ENCODE measurements around the gene NDUFS2. TPM values are rescaled to one million over a fixed set of nuclear protein-coding genes. Genes with fewer than 3 reads are reported as not detected.

NDUFS2 gene
- total RNA-seq, 3 donors from 2014 or later (not counting 1 experiment from before 2014, with no cell fraction given) = 74.7 to 88.8 (median 84.7) TPM

DNA sequence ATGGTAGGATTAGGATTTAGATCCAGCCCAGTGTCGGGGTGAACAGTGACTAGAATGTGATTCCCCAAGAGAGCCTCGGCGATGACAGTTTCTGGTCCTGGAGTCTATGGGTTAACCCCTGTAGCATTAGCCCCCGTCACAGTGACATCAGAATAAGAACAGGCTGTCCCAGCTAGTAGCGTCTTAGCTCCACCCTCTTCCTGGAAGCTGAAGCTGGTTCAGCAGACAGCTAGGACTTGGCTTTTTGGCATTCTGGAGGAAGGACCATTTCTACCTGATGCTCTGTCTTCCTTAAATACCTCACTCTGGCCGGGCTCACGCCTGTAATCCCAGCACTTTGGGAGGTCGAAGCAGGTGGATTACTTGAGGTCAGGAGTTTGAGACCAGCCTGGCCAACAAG lies 5.0 kb downstream of the NDUFS2 start:
- Histone ChIP-seq H3K27me3 (ENCODE audit: control insufficient read depth, insufficient read depth, low read length) (no peaks in the 10 kb centered on the region), H3K9me3 (ENCODE audit: control insufficient read depth, insufficient read depth, low read length) (no peaks in the 10 kb centered on the region), H3K36me3 (ENCODE audit: control insufficient read depth, insufficient read depth, low read length) (peaks cover 61% of the 10 kb centered on the region), H3K4me3 (ENCODE audit: low read length) (no peak overlapping the region), H3K27ac (ENCODE audit: low read length) (no peak overlapping the region), H3K4me1 (ENCODE audit: control insufficient read depth, insufficient read depth, low read length) (peaks cover 19% of the 10 kb centered on the region)
- peaks cover 36 to 38% of the 10 kb centered on the region in 2 donors for H3K4me1 Mint-ChIP-seq
- ATAC-seq (no peak), DNase-seq (no peak)
- TF ChIP-seq, protein P1, sequence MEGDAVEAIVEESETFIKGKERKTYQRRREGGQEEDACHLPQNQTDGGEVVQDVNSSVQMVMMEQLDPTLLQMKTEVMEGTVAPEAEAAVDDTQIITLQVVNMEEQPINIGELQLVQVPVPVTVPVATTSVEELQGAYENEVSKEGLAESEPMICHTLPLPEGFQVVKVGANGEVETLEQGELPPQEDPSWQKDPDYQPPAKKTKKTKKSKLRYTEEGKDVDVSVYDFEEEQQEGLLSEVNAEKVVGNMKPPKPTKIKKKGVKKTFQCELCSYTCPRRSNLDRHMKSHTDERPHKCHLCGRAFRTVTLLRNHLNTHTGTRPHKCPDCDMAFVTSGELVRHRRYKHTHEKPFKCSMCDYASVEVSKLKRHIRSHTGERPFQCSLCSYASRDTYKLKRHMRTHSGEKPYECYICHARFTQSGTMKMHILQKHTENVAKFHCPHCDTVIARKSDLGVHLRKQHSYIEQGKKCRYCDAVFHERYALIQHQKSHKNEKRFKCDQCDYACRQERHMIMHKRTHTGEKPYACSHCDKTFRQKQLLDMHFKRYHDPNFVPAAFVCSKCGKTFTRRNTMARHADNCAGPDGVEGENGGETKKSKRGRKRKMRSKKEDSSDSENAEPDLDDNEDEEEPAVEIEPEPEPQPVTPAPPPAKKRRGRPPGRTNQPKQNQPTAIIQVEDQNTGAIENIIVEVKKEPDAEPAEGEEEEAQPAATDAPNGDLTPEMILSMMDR (IDR thresholded peaks at IDR 0.05) = no peak
- intact Hi-C loops (cut with micrococcal nuclease) = no loop called here
- whole genome bisulfite sequencing (ENCODE audit: insufficient coverage) = 94% methylated on average over 8 of the region's 8 CpGs
- H3K27me3 Mint-ChIP-seq (ENCODE audit: low read depth in 2 of 2) = no peaks in the 10 kb centered on the region
- peaks cover 22% of the 10 kb centered on the region for H3K36me3 Mint-ChIP-seq
- no peak overlapping the region for H3K4me3 Mint-ChIP-seq
- no peak overlapping the region for H3K27ac Mint-ChIP-seq
- no peaks in the 10 kb centered on the region for H3K9me3 Mint-ChIP-seq

DNA sequence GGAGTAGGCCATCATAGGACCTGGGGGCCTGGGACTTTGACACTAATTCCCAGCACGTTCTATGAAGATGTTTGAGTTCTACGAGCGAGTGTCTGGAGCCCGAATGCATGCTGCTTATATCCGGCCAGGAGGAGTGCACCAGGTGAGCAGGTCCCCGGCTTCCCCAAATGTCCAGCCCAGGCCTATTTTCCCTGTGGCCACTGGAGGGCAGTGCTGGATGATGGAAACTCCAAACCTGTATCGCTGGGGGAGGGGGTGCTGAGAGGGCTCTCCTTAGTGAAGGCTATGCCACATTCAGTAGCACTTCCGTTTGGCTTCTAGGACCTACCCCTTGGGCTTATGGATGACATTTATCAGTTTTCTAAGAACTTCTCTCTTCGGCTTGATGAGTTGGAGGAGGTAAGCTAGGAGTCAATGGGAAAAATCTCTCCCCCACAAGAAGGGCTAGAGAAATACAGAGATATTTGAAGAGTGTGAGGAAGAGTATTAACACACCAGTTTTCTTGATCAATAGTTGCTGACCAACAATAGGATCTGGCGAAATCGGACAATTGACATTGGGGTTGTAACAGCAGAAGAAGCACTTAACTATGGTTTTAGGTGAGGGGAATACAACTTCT lies 7.7 kb downstream of the NDUFS2 start:
- 47% methylated on average over 10 of the region's 11 CpGs for WGBS (ENCODE audit: insufficient coverage)
- Histone ChIP-seq H3K27ac (ENCODE audit: low read length) (no peak overlapping the region), H3K27me3 (ENCODE audit: control insufficient read depth, insufficient read depth, low read length) (no peaks in the 10 kb centered on the region), H3K4me1 (ENCODE audit: control insufficient read depth, insufficient read depth, low read length) (peaks cover 16% of the 10 kb centered on the region), H3K36me3 (ENCODE audit: control insufficient read depth, insufficient read depth, low read length) (peaks cover 72% of the 10 kb centered on the region), H3K9me3 (ENCODE audit: control insufficient read depth, insufficient read depth, low read length) (no peaks in the 10 kb centered on the region), H3K4me3 (ENCODE audit: low read length) (no peak overlapping the region)
- intact Hi-C loops (cut with micrococcal nuclease) = loop anchor here (1.0 to 10.0 kb wide), 4 partner anchors 15 to 525 kb away; partner anchors contain the start of gene FCGR3A
- Mint-ChIP-seq H3K9me3 (no peaks in the 10 kb centered on the region), H3K4me1 (peaks cover 38 to 45% of the 10 kb centered on the region in 2 donors), H3K27ac (peak overlapping the region; percentile 77 to 87), H3K27me3 (ENCODE audit: low read depth in 2 of 2) (no peaks in the 10 kb centered on the region), H3K36me3 (peaks cover 22% of the 10 kb centered on the region), H3K4me3 (peak overlapping the region; percentile 52)
- ATAC-seq (peak; percentile 96 to 100 (median 99)), DNase-seq (peak; percentile 74 to 86)
- TF ChIP-seq, protein P1 (IDR thresholded peaks at IDR 0.05) = peak; percentile 77

DNA sequence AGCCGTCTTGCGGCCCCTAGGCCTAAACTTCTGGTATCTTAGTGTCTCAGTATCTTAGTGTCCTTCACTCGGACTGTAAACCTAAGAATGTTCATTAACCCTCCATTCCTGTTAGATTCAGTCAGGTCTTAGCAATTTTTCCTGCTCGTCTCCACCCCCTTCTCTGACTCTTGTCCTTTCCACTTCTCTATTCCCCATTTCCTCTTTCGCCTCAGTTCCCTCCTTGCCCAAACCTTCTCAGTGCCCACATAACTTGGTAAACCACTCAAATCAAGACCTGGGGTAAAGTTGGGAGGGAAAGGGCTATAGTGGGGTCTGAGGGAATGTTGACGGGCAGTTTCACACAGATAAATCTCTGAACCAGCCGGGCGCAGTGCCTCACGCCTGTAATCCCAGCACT lies 12.2 kb downstream of the NDUFS2 start:
- Mint-ChIP-seq H3K4me3 (peak overlapping the region; percentile 95), H3K9me3 (no peaks in the 10 kb centered on the region), H3K27ac (peak overlapping the region; percentile 96 to 99), H3K36me3 (peaks cover 18% of the 10 kb centered on the region), H3K4me1 (peaks cover 66 to 68% of the 10 kb centered on the region in 2 donors), H3K27me3 (ENCODE audit: low read depth in 2 of 2) (no peaks in the 10 kb centered on the region)
- 95% methylated on average over 8 of the region's 9 CpGs for WGBS (ENCODE audit: insufficient coverage)
- intact Hi-C loops (cut with micrococcal nuclease) = loop anchor here (10.0 kb wide), 2 partner anchors 330 to 520 kb away; partner anchors contain the start of gene FCGR3A
- H3K36me3 ChIP-seq (ENCODE audit: control insufficient read depth, insufficient read depth, low read length) = peaks cover 60% of the 10 kb centered on the region
- no peak for ATAC-seq
- no peaks in the 10 kb centered on the region for H3K9me3 ChIP-seq (ENCODE audit: control insufficient read depth, insufficient read depth, low read length)
- TF ChIP-seq, protein P1 (IDR thresholded peaks at IDR 0.05) = no peak
- H3K27ac ChIP-seq (ENCODE audit: low read length) = peak overlapping the region; percentile 86
- no peaks in the 10 kb centered on the region for H3K27me3 ChIP-seq (ENCODE audit: control insufficient read depth, insufficient read depth, low read length)
- peaks cover 39% of the 10 kb centered on the region for H3K4me1 ChIP-seq (ENCODE audit: control insufficient read depth, insufficient read depth, low read length)
- DNase-seq = no peak
- H3K4me3 ChIP-seq (ENCODE audit: low read length) = no peak overlapping the region
